AG09309 (cell line): ENCODE data around the gene IGSF23.

Source experiments
- DNase-seq: peaks from one replicate; pipeline ENCODE4 v3.0.0-alpha.2; 2010; ENCODE audit warnings: low read depth
- H3K4me3 ChIP-seq: 2 replicates; pipeline ENCODE4 v1.5.1; 2011; ENCODE audit warnings: mild to moderate bottlenecking, low read depth, low read length, moderate library complexity; ENCODE audit not compliant: control insufficient read depth
- TF ChIP-seq, protein P1 (sequence below): IDR thresholded peaks from 2 replicates; pipeline ENCODE4 v1.5.1; 2011; ENCODE audit warnings: mild to moderate bottlenecking, low read depth, low read length, inconsistent platforms; ENCODE audit not compliant: insufficient read depth, control insufficient read depth; ENCODE audit errors: missing control alignments

Gene IGSF23

GRCh38 chr19:44637390-44637764 is 24.0 kb downstream of the IGSF23 start:
- DNase-seq = no peak
- TF ChIP-seq, protein P1, sequence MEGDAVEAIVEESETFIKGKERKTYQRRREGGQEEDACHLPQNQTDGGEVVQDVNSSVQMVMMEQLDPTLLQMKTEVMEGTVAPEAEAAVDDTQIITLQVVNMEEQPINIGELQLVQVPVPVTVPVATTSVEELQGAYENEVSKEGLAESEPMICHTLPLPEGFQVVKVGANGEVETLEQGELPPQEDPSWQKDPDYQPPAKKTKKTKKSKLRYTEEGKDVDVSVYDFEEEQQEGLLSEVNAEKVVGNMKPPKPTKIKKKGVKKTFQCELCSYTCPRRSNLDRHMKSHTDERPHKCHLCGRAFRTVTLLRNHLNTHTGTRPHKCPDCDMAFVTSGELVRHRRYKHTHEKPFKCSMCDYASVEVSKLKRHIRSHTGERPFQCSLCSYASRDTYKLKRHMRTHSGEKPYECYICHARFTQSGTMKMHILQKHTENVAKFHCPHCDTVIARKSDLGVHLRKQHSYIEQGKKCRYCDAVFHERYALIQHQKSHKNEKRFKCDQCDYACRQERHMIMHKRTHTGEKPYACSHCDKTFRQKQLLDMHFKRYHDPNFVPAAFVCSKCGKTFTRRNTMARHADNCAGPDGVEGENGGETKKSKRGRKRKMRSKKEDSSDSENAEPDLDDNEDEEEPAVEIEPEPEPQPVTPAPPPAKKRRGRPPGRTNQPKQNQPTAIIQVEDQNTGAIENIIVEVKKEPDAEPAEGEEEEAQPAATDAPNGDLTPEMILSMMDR = no peak

DNA sequence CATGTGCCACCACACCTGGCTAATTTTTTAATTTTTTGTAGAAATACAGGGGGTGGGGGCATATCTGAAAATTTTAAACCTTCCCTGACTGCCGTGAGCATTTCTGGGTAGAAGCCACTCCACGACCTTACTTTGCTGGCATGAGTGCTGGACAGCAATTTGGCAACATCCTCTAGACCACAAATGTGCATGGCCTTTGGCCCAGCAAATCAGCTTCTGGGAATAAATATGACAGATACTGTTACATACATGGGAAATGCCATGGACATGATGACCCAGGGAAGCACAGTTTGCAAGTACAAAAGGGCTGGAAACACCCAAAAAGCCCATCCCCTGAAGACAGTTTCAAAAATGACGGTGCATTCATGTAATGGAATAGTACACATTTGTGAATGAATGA is 27.2 kb downstream of the IGSF23 start:
- no peak overlapping the region for H3K4me3 ChIP-seq
- TF ChIP-seq, protein P1 = no peak
- no peak for DNase-seq

More at GRCh38 chr19:44637390-44637764, 24.0 kb downstream of the IGSF23 start:
- no peak overlapping the region for H3K4me3 ChIP-seq

DNA sequence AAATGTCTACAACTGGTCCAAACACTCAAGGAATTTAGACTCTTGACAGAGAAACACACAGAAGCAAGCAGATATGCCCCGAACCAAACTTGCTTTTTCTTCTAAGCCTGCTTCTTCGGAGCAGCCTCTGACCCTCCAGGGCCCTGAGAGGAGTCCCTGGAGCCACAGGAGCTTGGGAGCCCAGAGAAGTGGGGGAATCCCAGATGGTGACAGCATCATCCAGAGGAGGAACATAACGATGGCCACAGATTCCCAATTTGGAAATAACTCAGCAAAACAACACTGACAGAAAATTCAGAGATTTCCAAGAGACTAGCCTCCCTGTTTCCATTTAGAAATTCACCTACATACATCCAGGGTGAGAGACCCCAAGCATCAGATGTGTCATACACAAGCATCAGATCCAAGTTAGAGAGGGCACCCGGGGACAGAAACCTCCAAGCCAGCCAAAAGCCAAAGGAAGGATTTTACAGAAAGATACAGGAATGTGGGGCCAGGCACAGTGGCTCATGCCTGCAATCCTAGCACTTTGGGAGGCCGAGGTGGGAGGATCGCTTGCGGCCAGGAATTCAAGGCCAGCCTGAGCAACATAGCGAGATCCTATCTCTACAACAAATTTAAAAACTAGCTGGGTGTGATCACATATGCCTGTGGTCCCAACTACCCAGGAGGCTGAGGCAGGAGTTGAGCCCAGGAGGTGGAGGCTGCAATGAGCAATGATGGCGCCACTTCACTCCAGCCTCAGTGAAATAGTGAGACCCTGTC is 28.3 kb downstream of the IGSF23 start:
- no peak for DNase-seq
- TF ChIP-seq, protein P1 = no peak
- H3K4me3 ChIP-seq = no peak overlapping the region

DNA sequence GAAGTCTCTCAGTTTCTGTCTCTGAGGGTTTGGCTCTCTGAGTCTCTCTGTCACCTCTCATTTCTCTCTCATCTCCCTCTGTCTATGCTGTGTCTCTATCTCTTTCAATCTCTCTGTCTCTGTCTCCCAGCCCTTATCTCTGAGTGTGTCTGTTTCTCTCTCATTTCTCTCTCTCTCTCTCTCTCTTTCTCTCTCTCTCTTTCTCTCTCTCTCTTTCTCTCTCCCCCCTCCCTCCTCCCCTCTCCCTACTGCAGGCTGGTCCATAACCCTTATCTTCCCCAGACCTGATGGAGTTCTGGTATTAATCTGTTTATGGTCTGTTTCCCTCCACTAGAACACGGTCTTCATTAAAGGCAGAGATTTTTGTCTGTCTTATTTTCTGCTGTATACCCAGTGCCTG is 29.0 kb downstream of the IGSF23 start:
- no peak for DNase-seq
- TF ChIP-seq, protein P1 = no peak
- H3K4me3 ChIP-seq = no peak overlapping the region

DNA sequence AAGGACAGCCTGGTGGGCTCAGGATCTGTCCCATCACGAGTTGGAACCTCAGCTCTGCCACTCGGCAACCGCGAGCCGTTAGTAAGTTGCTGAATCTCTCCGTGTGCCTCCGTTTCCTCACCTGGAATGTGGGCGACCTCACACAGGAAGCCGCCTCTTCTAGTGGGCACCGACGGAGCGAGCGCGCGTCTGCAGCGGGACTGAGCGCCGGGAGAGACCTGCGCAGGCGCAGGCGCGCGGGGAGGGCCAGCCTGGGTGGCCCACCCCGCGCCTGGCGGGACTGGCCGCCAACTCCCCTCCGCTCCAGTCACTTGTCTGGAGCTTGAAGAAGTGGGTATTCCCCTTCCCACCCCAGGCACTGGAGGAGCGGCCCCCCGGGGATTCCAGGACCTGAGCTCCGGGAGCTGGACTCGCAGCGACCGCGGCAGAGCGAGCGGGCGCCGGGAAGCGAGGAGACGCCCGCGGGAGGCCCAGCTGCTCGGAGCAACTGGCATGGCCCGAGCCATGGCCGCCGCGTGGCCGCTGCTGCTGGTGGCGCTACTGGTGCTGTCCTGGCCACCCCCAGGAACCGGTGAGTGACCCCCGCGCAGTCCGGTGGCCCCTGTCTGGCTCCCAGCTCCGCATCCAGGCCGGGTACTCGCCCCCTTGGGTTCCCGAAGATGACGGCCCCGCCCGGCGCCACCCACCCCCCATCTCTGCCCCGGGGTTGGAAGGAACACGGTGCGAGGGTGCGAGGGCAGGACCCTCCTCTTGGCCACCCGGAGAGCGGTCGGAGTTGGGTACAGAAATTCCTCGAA is 30.4 kb downstream of the IGSF23 start, which contains the start of gene PVR:
Gene PVR (plus strand): TSS at position 306 of the 797 bp plus-strand sequence. CDS start 187 bp downstream, at position 493.
- DNase-seq = no peak
- TF ChIP-seq, protein P1 = no peak
- peak within 1 kb of the TSS; percentile 69 for H3K4me3 ChIP-seq

GRCh38 chr19:44644402-44645016 is 31.1 kb downstream of the IGSF23 start:
- TF ChIP-seq, protein P1 = no peak
- peak overlapping the region; percentile 69 for H3K4me3 ChIP-seq
- no peak for DNase-seq
